ENCODE results near the gene HSD17B12. TPM values are rescaled to one million over a fixed set of nuclear protein-coding genes. Genes with fewer than 3 reads are reported as not detected.
"Not testable (repeated sequence)": the region's sequence is repeated elsewhere in the genome, so short reads cannot be mapped to it uniquely, and the experiment has no call there.

The HSD17B12 gene
- total and polyA plus RNA-seq, 2 donors (not counting 3 experiments of a cell fraction or from before 2014, with no cell fraction given): 41.5 to 96.5 TPM

- Histone ChIP-seq H3K79me2 (ENCODE audit: control insufficient read depth, insufficient read depth, low read length) (no peaks in the 10 kb centered on the region), H3K9ac (replicated peaks; ENCODE audit: extremely low read depth, insufficient read depth, low read length) (no peak overlapping the region), H3K9me3 (replicated peaks; ENCODE audit: control insufficient read depth, insufficient read depth, low read length) (no peaks in the 10 kb centered on the region), H4K20me1 (replicated peaks; ENCODE audit: control insufficient read depth, extremely low read depth, insufficient read depth, low read length) (no peaks in the 10 kb centered on the region), H3K9me1 (replicated peaks; ENCODE audit: control insufficient read depth, extremely low read depth, insufficient read depth, low read length) (no peaks in the 10 kb centered on the region), H3K27ac (ENCODE audit: insufficient read depth, low read depth, low read length) (no peak overlapping the region), H3K36me3 (ENCODE audit: control insufficient read depth in 2 of 2, extremely low read depth in 1 of 2, insufficient read depth in 2 of 2, low read length in 2 of 2) (no peaks in the 10 kb centered on the region), H3K4me2 (ENCODE audit: insufficient read depth, low read length) (no peak overlapping the region), H2AFZ (ENCODE audit: low read depth, low read length) (no peak overlapping the region), H3K27me3 (ENCODE audit: control insufficient read depth in 2 of 2, insufficient read depth in 2 of 2, low read length in 2 of 2) (peaks cover 6 to 15% of the 10 kb centered on the region in 2 experiments), H3K4me3 (replicated peaks in 1 of 3; ENCODE audit: insufficient read depth in 1 of 3, low read depth in 1 of 3, low read length in 3 of 3) (no peak overlapping the region), H3K4me1 (ENCODE audit: control insufficient read depth, extremely low read depth, insufficient read depth, low read length) (no peaks in the 10 kb centered on the region)
- dilution Hi-C loops (cut with MboI; ENCODE audit: extremely low pct_ligation_motif_present, low sequenced_read_pairs) (no loop called here), intact Hi-C loops (cut with micrococcal nuclease) (no loop called here)
- TF ChIP-seq, protein P1, sequence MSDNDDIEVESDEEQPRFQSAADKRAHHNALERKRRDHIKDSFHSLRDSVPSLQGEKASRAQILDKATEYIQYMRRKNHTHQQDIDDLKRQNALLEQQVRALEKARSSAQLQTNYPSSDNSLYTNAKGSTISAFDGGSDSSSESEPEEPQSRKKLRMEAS (IDR thresholded peaks at IDR 0.05; ENCODE audit: insufficient read depth, insufficient read length): no peak
- TF ChIP-seq FOS (IDR thresholded peaks at IDR 0.05; ENCODE audit: borderline replicate concordance, insufficient read depth, low read length) (no peak), POLR2A (IDR thresholded peaks at IDR 0.05; ENCODE audit: low read depth, low read length) (no peak), EZH2 (IDR thresholded peaks at IDR 0.05; ENCODE audit: borderline replicate concordance, low read depth, low read length, severe bottlenecking) (no peak), GATA2 (IDR thresholded peaks at IDR 0.05; ENCODE audit: insufficient read depth, insufficient read length, low read depth, low read length) (no peak), JUN (IDR thresholded peaks at IDR 0.05; ENCODE audit: borderline replicate concordance, insufficient read depth, insufficient read length, low read depth) (no peak), POLR2AphosphoS5 (IDR thresholded peaks at IDR 0.05; ENCODE audit: insufficient read depth, low read depth, low read length) (no peak), MYC (IDR thresholded peaks at IDR 0.05; ENCODE audit: low read depth, low read length) (no peak)
- TF ChIP-seq, protein P2, sequence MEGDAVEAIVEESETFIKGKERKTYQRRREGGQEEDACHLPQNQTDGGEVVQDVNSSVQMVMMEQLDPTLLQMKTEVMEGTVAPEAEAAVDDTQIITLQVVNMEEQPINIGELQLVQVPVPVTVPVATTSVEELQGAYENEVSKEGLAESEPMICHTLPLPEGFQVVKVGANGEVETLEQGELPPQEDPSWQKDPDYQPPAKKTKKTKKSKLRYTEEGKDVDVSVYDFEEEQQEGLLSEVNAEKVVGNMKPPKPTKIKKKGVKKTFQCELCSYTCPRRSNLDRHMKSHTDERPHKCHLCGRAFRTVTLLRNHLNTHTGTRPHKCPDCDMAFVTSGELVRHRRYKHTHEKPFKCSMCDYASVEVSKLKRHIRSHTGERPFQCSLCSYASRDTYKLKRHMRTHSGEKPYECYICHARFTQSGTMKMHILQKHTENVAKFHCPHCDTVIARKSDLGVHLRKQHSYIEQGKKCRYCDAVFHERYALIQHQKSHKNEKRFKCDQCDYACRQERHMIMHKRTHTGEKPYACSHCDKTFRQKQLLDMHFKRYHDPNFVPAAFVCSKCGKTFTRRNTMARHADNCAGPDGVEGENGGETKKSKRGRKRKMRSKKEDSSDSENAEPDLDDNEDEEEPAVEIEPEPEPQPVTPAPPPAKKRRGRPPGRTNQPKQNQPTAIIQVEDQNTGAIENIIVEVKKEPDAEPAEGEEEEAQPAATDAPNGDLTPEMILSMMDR (IDR thresholded peaks at IDR 0.05; ENCODE audit: extremely low read depth in 1 of 2, insufficient read depth in 1 of 2, low read depth in 1 of 2, low read length in 2 of 2): no peak
- no TSS peak for BruUV-seq (replicated peaks)
- DNase-seq (ENCODE audit: low read depth, low spot score) (no peak), FAIRE-seq (no peak)
- ChIA-PET CTCF (interaction anchor here (1.3 kb wide), 1 partner anchor 12 kb away, joined by 3 read pairs; no protein-coding TSS in a partner anchor), POLR2A (no interaction called here)
These were observed 16.2 kb upstream of the HSD17B12 start for GRCh38 chr11:43664295-43664694.

GRCh38 chr11:43671284-43671683 is 9.3 kb upstream of the HSD17B12 start:
- H3K36me3 ChIP-seq (ENCODE audit: control insufficient read depth in 2 of 2, extremely low read depth in 1 of 2, insufficient read depth in 2 of 2, low read length in 2 of 2); POLR2A ChIA-PET: not testable (repeated sequence)

More at GRCh38 chr11:43671284-43671683, 9.3 kb upstream of the HSD17B12 start:
- H4K20me1 ChIP-seq (replicated peaks; ENCODE audit: control insufficient read depth, extremely low read depth, insufficient read depth, low read length); FAIRE-seq; H2AFZ ChIP-seq (ENCODE audit: low read depth, low read length); H3K4me1 ChIP-seq (ENCODE audit: control insufficient read depth, extremely low read depth, insufficient read depth, low read length); H3K4me2 ChIP-seq (ENCODE audit: insufficient read depth, low read length); H3K9me3 ChIP-seq (replicated peaks; ENCODE audit: control insufficient read depth, insufficient read depth, low read length); intact Hi-C loops (cut with micrococcal nuclease); H3K27ac ChIP-seq (ENCODE audit: insufficient read depth, low read depth, low read length); BruUV-seq (replicated peaks); dilution Hi-C loops (cut with MboI; ENCODE audit: extremely low pct_ligation_motif_present, low sequenced_read_pairs); H3K9me1 ChIP-seq (replicated peaks; ENCODE audit: control insufficient read depth, extremely low read depth, insufficient read depth, low read length); H3K9ac ChIP-seq (replicated peaks; ENCODE audit: extremely low read depth, insufficient read depth, low read length); H3K79me2 ChIP-seq (ENCODE audit: control insufficient read depth, insufficient read depth, low read length); DNase-seq (ENCODE audit: low read depth, low spot score); H3K4me3 ChIP-seq (replicated peaks in 1 of 3; ENCODE audit: insufficient read depth in 1 of 3, low read depth in 1 of 3, low read length in 3 of 3): not testable (repeated sequence)
- CTCF ChIA-PET: interaction anchor here (1.1 to 1.7 kb wide), 2 partner anchors 51 to 180 kb away, joined by 3 to 4 read pairs; no protein-coding TSS in a partner anchor
- peaks cover 13 to 15% of the 10 kb centered on the region in 2 experiments for H3K27me3 ChIP-seq (ENCODE audit: control insufficient read depth in 2 of 2, insufficient read depth in 2 of 2, low read length in 2 of 2)

Data from endothelial cell of umbilical vein (primary cell).